HUDEP-2 (cell line): ENCODE data around the gene THOP1.

Source experiments
- DNase-seq, 76 experiments: peaks; one replicate each; lab custom pipeline; 2025; ENCODE audit not compliant: unreplicated experiment in 76 of 76; lab: John Stamatoyannopoulos, UW

THOP1 gene

DNA sequence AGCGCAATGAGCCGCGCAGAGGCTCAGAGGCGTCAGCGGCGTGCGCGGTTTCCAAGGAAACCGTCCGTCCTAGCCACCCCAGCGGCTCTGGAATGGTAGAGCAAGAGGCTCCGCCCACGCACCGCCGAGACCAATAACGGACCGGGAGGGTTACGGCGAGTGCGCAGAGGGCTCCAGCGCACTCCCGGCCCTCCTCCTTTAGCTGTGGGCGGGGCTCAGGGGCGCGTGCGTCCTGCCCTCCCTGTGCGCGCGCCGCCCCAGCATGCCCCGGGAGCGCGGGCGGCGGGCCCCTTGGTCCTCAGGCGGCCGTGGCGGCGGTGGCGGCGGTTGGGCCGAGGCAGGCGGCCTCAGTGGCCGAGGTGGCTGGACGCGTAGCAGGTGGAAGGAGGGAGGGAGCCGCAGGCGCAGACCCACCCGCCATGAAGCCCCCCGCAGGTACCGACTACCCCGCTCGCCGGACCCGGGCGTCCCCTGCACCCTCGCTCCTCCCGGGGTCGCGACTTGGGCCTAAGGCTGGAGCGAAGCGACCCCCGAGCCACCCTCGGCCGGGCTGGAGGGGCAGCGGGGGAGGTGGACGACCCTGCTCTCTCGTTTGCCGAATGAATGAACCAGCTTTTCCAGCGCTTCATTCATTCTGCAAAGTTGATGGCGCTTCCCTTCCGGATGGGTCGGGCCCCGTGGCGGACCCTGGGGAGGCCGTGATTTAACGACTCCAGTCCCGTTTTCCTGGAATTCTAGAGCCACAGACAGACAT is at the start of gene THOP1:
Gene THOP1, plus strand, starts transcription at position 260 of the 754 bp plus-strand sequence. Its CDS starts 160 bp downstream, at position 420.
- DNase-seq, result peak; percentile 70 to 100 (median 99)

DNA sequence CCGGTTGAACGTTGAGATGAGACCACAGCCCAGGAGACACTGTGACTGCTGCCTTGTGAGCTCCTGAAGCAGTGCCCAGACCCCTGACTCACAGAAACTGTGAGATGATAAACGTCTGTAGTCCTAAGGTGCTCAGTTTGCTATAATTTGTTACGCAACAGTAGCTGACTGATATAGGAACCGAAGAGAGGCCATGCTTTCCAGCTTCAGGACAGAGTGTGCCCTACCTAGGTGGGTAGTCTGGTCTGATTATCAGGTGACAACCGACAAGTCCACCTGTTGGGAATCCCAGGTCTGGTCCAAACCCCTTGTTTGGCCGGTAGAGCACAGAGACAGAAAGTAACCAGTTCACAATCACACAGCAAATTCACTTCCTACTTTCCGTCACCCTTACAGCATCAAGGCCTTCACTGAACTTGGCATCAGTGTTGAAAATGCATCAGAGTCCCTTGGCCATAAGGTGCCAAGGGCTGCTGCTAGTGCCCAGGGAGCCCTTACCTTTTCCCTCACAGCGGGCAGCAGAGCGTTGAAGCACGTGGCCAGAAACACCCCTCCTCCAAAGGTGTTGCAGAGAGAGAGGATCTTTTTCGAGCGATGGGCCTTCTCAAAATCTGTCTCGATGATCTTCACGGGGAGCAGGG is 48.6 kb upstream of the THOP1 start:
- no peak for DNase-seq

DNA sequence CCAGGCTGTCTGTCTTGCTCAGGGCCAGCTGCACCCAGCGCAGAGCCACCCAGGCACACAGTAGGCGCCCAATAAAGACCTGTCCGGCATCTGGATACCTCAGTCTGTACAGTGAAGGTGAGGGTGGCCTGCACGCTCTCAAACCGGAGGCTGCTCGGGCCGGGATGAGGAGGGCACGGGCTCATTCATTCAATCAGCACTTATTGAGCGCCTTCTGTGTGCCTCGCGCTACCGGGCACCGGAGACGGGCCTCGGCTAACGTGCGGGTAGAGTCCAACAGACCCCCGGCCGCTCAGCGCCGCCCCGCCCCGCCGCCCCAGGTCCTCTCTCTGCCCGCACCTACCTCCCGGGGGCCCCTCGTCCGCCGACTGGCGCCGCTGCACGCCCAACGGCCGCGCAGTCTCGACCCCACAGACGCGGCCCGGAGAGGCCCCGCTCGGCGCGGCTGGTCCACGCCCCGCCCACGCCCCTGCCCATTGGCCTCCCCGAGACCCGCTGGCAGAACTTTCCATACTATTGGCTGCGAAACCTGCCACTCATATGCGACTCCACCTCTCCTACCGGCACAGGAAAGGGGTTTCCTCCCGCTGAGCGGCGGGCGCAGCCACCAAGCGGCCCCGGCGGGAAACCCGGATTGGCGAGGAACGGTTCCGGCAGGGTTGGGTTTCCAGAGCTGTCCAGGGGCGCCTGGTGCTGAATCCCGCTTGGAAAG is 45.5 kb upstream of the THOP1 start, which contains the start of gene SLC39A3:
Gene SLC39A3, minus strand, starts transcription at position 416 of the 712 bp plus-strand sequence. CDS start 2,760 bp downstream, outside the sequence.
- DNase-seq, result peak in 75 of 76 experiments; percentile 81 to 100 (median 99)

DNA sequence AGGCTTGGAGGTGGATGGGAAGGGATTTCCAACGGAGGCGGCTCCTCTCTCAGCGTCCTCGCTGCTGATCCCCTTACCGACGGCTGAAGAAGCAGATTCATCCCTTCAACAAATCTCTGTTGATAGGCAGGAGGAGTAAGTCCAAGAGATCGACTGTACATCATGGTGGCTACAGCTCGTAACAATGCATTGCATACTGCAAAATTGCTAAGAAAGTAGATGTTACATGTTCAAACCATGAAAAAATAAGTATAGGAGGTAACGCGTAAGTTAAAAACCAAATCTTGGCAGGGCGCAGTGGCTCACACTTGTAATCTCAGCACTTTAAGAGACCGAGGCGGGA is 45.0 kb upstream of the THOP1 start:
- no peak for DNase-seq

DNA sequence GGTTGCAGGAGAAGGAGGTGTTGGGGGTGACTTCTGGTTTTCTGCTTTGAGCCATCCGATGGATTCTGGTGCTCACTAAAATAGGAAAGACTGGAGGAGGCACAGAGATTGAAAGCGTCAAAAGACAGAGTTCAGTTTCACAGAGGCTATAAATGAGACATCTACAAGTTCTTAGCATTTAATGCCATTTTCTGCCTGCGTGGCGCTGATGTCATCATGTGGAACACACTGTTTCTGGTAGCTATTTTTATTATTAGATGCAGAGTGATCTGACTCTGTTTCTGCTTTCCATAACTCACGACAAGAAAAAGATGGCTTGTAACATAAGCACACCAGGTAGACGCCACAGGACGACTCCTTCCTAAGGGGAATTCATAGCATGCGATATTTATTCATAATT is 42.2 kb upstream of the THOP1 start:
- no peak for DNase-seq

DNA sequence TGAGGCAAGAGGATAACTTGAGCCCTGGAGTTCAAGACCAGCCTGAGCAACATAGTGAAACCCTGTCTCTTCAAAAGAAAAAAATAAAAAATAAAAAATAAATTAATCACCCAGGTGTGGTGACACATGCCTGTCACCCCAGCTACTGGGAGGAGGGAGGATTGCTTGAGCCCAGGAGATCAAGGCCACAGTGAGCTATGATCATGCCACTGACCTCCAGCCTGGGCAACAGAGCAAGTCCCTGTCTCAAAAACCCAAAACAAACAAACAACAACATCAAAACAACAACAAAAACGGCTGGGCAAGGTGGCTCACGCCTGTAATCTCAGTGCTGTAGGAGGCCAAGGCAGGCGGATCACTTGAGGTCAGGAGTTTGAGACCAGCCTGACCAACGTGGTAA is 41.2 kb upstream of the THOP1 start:
- DNase-seq, result no peak

DNA sequence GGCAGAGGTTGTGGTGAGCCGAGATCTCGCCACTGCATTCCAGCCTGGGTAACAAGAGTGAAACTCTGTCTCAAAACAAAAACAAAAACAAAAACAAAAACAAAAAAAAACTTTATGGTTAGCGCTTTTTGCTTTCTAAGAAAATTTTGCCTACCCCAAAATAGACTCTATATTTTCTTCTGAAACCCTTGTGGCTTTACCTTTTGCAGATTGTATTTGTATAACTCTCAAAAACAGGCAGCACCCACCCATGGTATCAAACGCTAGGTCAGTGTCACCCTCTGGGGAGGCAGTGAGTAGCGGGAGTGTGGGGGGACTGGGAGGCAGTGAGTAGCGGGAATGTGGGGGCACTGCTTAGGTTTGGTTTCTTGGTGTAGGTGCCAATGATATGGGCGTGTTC is 38.0 kb upstream of the THOP1 start:
- DNase-seq, result no peak

DNA sequence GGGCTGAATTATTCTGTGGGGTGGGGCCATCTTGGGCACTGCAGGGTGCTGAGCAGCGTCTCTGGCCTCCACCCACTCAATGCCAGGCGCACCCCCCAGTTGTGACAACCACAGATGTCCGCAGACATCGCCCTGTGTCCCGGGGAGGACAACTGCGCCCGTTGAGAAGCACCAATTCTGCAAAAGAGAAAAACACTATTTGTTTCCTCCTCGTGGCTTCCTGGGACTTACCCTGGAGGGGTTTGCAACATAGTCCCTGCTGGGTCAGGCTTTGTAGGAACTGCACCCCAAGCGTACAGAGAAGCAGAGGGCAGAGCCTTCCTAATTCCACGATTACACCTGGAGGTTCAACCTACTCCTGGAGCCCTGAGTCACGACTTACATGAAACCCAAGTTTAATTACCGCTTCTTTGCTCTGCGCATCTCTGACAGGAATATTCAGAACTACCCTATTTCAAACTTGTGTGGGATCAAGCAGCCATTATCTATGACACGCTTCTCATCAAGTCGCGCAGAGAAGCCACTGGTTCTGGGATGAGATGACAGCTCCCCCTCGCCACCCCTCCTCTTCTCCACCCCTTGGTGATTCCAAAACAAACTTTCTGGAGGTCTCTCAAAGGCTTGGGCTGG is 34.4 kb upstream of the THOP1 start:
- DNase-seq, result no peak

DNA sequence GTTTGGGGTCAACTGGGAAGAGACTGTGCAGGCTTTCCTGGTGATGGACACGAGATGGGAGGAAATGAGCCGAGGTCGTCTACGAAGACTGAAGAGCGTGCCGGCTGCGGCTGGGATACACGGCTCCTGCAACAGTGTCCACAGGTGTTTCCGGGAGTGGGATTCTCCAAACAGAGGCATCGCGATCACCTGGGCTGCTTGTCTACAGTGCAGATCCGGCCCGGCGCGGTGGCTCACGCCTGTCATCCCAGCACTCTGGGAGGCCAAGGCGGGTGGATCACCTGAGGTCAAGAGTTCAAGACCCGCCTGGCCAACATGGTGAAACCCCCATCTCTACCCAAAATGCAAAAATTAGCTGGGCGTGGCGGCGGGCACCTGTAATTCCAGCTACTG is 33.9 kb upstream of the THOP1 start:
- no peak for DNase-seq

DNA sequence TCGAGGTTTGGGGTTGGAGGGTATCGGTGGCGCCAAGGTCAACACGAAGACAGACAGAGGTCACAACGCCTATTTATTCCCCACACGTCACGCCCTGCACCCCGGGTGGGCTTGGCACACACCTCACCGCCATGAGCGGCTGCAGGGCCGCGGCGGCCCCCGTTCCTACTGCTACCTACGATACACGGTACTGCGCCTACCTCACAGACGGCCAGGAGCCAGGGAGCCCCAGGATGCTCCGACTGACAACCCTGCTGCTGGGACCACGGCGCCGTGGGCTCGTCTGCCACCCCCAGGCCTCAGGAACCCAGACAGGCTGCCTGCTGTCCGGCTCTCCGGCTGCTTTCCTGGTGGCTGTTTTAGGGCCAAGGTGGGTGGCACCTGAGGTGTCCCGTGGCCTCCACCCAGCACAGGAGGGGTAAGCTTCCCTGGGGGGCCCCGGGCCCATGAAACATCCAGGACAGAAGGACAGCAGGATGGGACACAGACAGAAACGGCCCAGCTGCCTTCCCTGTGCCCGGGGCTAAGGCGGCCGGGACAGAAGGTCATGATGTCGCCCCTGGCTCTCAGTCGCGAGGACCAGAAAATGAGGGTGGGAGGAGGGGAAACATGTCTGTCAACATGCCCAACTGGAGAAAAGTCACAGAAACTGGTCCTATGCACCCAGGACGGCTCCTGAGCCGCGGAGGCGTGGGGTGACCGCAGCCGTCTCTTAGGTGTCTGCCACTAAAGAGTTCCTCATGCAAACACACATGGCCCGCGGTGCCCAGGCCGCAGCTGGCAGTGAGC is 30.4 kb upstream of the THOP1 start:
- no peak for DNase-seq

DNA sequence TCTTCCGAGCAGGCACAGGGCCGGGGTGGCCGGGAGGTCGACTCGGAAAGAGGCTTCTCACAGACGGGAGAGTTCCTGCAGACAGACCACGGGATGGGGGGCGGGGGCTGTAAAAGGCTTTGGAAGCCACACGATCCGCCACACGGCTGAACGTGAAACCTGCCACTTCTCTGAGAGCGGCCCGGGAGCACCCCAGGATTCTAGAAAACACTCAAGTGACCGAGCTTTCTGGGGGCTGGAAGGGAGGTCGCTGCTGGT is 29.9 kb upstream of the THOP1 start:
- DNase-seq, result no peak

DNA sequence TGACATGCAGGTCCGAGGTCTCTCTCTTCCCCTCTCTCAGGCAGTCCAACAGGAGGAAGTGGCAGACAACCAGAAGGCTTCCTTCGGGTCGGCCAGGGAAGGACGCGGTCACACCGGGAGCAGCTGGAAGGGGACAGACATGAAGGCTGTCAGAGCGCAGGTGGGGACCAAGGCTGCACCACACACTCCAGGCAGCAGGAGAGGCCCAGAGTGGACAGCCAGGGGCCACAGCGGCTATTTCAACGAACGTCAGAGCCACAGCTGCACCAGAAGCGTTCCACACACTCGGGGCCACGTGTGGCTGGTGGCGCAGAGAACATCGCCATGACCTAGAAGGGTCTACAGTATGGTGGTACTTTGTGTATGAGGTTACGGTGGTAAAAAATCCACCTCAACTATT is 29.5 kb upstream of the THOP1 start:
- DNase-seq, result no peak

DNA sequence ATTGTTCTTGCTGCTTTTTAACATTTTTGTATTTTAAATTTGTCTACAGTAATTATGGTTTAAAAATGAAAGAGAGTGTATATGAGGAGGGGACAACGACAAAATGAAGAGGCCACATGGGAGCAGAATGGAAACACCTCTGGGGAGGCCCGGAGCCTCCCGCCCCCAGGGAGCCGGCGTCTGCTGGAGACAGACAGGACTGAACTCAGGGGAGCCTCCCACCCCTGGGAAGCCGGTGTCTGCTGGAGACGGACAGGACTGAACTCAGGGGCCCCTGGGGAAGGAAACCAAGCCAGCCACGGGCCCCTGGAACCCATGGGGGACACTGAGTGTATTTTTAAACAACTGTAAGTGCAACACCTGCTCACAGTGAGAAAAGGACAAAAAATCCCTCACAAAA is 28.8 kb upstream of the THOP1 start:
- no peak for DNase-seq

DNA sequence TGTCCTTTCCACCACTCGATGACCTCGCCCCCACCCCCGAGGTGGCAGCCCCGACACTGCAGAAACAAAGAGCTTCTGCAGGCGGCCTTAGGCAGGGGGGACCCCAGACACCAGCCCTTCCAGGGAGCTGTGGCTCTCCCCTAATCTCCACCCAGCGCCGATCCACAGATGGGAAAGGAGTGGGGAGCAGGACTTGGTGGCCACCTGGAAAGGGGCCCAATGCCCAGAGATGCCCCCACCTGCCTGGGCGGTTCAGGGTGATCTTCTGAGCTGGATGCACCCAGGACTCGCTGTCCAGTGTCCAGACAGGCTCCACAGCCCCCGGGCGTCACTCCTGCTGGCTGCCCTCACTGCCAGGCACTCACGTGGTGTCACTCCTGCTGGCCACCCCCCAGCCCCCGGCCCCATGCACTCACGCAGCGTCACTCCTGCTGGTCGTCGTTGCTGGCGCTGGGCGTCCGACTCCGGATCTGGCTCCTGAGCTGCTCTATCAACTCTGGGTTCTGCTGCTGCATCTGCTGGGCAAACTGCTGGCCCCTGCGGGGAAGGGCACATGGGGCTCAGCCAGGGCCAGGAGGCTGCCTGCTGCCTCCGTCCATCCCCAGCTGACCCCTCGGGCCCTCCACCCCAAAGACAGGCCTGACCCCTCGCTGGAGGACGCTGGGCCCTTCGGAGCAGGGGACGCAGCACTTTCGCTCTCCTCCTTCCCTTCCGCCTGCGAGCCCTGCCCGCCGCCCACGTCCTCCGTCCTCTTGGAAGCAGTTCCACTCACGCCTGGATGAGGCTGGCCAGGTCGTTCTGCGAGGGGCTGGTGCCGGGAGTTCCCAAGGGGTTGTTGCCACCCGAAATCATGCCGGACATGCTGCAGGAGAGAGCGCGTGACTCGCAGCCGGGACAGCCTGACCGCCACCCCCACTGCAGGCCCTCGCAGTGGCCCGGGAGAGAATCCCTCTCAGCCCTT is 28.1 kb upstream of the THOP1 start:
- DNase-seq, result no peak

DNA sequence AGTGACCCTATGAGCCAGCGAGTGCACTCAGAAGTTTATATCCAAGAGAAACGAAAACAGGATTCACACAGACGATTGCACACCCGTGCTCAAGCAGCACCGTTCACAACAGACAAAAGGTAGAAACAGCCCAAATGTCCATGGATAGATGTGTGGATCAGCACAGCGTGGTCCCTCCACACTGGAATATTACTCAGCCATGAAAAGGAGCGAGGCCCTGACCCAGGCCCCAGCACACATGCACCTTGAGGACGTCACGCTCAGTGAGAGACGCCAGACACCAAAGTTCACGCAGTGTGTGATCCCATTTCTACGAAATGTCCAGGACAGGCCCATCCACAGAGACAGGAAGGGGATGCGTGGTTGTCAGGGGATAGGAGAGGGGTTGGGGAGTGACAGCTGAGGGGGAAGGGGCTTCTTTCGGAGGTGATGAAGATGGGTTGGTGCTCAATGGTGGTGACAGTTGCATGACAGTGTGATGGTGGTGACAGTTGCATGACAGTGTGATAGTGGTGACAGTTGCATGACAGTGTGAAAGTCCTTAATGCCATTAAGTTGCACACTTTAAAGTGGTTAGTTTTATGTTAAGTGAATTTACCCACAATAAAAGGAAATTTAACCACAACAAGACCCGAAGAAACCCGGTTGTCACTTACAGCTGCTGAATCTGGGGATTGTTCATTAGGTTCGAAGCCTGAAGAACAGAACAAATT is 26.5 kb upstream of the THOP1 start:
- no peak for DNase-seq

DNA sequence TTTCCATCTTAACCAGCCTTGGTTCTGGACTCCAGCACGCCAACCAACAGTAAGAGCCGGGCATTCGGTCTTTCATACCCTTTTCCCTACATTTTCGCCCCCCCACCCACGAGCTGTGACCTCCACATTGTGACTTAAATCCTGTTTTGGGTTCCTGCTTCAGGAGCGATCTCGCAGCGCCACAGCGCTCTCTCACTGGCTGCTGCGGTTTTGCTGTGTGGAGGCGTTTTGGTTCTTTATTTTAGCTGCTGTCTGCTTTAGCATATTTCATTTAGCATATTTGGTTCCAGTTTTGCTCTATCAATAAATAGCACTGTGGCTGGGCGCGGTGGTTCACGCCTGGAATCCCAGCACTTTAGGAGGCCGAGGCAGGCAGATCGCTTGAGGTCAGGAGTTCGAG is 25.9 kb upstream of the THOP1 start:
- DNase-seq, result no peak

DNA sequence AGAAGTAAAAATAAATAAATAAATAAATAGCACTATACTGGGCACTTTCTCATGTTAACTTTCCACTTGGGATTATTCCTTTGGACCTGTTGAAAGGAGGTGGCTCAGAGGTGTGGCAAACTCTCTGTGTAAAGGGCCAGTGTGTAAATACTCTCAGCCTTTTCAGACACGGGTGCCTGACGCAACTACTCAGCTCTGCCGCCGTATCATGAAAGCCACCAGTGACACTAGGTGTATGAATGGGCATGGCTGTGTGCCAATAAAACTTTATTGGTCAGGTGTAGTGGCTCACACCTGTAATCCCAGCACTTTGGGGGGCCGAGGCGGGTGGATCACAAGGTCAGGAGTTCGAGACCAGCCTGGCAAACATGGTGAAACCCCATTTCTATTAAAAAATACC is 25.3 kb upstream of the THOP1 start:
- DNase-seq, result no peak

DNA sequence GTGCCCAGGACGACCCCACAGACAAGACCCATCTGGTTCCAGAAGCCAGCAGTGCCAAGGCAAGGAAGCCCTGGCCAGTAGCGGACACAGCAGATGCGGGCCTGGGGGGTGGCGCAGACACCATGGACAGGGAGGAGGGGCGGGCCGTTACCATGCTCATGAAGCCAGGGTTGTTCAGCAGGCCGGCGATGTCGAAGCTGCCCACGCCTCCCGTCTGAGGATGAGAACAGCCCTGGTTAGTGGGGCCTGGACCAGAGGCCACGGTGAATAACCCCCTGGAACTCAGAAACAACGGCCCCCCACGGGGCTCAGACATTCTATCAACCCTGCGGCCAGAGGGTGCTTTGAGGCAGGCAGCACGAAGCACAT is 24.0 kb upstream of the THOP1 start:
- no peak for DNase-seq
